HG02938 (cell line): ENCODE measurements around the gene ACMSD.
"Not testable (repeated sequence)": the region's sequence is repeated elsewhere in the genome, so short reads cannot be mapped to it uniquely, and the experiment has no call there.

Experiments
- ATAC-seq: cut with Tn5 transposase; IDR thresholded peaks from one replicate; pipeline ENCODE4 v1.9.1; 2021; ENCODE audit warnings: mild to moderate bottlenecking, moderate library complexity; ENCODE audit not compliant: unreplicated experiment

ACMSD gene

DNA sequence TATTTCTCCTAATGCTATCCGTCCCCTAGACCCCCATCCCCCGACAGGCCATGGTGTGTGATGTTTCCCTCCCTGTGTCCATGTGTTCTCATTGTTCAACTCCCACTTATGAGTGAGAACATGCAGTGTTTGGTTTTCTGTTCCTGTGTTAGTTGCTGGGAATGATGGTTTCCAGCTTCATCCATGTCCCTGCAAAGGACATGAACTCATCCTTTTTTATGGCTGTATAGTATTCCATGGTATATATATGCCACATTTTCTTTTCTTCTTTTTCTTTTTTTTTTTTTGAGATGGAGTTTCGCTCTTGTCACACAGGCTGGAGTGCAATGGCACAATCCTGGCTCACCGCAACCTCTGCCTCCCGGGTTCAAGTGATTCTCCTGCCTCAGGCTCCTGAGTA is 9.2 kb downstream of the ACMSD start:
- not testable (repeated sequence) for ATAC-seq

DNA sequence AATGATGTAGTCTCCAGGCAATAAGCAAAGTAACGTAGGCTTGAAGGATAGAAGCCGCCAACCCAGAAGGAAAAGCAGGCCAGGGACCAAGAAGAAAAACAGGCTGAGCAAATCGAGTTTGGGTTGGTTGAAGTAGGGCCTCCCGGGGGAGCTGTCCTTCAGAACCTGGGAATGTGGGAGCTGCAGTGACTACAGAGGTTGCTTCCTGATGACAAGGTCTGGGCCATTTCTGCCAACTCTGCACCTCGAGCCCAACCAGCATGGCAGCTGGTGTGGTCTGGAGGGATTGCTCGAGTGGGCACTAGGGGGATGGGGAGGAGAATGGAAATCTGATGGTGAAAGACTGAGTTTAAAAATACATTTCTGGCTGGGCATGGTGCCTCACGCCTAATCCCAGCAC is 14.1 kb downstream of the ACMSD start:
- no peak for ATAC-seq

DNA sequence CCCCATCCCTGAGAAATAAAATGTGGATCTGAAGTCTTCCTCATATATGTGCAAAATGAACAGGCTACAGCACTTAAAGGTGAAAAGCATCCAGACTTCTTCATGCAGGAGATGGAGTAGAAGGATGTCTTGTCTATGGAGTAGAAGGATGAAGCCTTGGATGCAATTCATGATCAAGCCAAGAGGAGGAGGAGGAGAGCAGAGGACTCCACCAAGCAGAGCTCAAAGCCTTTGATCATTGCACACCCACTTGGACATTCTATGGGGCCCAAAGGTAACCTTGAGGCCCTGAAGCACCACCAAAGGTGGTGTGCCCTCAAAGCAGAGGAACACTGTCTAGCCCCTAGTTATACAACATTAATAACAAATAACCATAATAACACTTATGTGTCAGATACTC is 17.3 kb downstream of the ACMSD start:
- ATAC-seq = no peak

DNA sequence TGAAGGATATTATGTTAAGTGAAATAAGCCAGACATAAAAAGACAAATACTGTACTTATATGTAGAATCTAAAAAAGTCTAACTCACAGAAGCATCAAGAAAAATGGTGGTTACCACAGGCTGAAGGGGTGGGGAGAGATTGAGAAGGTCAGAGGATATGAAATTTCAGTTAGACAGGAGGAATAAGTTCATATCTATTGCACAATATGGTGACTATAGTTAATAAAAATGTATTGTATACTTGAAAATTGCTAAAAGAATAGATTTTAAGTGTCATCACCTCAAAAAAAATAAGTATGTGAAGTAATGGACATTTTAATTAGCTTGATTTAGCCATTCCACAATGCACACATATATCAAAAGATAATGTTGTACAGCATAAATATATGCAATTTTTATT is 19.8 kb downstream of the ACMSD start:
- no peak for ATAC-seq

DNA sequence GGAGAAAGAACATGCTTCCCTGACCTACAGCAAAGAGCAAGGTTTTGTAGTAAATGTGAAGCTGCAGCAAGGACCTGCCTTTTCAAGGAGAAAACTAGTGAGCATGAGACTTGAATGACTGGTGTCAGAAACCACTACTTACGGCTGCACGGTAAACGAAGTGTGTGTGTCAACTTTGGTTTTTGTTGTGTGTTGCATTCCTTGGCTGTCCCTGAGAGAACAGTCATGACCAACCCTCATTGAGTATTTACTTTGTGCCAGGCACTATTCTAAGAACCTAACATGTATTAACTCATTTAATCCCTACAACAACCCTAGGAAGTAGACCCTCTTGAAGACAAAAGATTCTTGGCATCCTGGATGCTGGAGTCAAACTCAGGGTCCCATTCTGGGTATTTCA is 22.8 kb downstream of the ACMSD start:
- no peak for ATAC-seq

DNA sequence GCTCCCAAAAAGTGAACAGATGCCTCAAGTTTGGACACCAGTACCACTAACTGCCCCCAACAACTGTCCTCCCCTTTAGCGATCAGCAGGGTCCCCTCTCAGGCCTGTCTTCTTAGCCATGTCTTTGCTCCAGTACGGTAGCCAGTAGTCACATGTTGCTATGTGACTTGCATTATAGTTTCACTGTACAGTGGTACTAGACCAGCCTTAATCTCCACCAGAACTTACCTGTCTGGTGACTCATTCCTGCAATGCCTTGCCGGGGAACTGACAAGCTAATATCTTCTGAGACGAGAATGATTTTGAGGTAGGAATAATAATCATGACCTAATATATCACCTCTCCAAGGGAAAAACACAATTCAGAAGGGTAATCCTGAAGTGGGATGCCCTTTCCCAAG is 23.7 kb downstream of the ACMSD start:
- no peak for ATAC-seq

DNA sequence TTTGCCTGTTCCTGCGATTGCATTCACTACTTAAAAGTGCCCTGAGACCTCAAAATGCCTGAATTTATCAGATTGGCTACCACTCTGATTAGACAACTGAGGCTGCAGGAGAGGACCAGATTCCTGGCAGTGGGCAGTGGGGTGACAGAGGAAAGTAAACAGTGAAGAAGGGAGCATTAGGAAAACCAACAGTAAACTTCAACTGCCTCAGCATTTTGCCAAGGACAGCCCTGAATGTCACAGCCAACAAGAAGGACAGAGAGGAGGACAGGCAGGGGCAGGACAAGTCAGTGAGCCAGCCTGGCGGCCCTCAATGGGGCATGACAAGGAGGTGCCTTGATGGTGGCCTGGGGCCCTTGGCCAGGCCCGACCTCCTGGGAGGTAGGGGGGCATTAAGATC is 24.3 kb downstream of the ACMSD start:
- no peak for ATAC-seq

DNA sequence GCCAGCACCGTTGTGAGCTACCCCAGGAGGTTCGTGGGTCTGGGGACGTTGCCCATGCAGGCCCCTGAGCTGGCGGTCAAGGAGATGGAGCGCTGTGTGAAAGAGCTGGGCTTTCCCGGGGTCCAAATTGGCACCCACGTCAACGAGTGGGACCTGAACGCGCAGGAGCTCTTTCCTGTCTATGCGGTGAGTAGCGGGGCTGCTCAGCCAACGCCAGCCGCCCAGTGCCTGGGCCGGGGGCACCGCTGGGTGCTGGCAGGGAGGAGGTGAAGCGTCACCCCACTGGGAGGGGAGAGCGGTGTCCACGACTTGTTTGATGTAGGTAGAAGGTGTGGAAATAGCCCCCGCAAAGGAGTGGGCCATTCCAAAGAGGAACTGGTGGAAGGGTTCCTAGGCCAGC is 25.0 kb downstream of the ACMSD start:
- no peak for ATAC-seq

DNA sequence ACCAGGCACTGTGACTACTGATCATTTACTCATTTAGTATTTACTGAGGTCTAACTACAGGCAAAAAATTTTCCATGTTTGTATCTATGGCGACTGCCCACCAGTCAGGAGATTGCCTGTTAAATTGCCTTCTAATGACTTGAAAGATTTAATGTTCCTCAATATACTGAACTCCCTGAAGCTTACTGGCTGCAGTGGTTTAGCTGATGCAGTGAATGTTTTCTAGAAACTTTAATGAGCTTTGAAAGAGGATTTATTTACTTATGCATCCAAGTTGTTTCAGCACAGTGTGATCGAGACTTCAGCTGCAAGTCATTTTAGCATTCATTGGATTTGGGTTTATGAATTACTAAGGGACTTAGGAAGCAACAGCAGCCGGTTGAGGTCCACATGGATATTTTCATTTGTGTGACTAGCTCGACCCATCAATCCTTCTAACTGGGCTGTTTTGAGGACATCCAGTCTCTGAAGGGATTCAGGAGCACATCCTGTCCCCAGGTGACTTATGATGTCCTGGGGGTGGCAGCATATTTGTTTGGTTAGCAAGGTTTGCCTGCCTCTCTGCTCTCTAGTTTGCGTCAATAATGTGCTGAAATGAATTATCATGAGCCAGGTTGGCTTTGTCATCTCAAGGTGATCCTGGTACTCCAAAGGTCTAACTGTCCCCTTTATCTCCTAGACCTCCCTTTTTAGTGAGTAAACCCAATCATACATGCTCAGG is 26.8 kb downstream of the ACMSD start:
- ATAC-seq = no peak

DNA sequence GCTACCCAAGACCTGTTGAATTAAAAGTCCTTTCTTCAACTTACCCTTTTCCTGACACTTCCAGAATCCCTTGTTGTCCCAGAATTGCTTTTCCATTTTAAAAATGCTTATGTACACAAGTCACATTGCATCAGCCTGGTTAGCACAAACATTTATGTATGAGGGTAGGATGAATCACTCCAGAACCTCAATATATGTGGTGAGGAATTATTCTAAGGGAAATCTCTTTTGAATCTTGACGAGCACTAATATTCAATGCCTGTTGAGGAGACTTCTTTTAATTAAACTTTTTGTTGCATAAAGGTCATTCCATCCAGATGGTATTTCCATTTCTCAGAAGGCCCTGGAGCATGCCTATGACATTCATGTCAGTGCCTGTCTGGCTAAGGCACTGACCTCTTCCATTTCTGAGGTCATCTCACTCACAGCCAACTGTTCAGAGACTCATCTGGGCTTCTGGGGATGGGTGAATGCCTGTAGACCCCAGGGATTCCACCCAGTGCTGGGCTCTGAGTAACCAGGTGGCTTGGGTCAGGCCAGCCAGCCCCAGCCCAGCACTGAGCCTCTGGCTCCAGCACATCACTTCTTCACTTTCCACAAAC is 28.2 kb downstream of the ACMSD start:
- ATAC-seq = no peak

DNA sequence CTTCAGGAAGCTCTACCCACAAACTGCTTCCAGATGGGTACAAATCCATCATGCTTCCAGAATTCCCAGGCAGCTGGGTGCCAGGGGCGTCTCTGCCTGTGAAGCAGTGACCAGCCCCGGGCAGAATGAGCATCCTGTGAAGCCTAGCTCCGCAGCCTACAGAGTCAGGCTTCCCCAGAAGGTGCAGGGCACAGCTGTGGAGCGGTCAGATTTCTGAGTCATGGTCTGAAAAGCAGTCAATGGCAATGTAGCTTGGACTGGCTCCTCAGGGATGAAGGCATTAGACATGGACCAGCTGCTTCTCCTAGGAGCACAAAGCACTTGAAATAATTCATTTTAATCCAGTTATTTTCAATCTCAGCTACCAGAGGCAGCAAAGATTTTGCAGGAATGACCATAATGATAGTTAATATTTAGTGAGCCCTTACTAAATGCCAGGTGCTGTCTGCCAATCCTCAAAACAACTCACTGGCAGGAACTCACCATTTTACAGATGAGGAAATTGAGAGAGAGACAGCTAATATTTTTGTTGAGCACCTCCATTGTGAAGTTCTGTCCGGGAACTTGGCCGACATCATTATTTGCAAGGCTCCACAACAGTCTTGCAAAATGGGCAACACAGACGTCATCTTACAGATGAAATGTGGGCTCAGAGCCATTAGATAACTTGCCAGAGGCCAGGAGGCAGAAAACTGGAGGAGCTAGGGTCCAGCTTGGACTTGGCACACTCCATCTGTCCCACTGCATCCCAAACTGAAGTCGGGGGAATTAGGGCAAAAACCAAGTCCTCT is 31.7 kb downstream of the ACMSD start:
- no peak for ATAC-seq

DNA sequence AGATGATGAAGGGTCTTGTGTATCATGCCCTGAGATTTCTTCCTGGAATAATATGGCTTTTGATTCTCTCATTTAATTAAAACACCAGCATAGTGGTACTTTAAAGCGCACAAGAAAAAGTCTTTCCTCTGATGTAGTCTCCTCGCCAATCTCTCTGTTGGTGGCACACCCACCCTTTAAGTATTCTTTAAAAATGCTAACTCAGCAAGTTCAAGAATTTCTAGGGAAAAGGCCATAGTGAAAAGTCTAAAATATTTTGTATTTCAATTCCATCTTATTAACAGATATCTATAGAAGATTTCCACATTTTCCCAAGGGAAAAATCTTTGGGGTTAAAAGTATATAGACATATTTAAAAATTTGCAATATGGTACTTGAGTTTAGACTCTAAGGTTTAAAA is 34.7 kb downstream of the ACMSD start:
- ATAC-seq = no peak

DNA sequence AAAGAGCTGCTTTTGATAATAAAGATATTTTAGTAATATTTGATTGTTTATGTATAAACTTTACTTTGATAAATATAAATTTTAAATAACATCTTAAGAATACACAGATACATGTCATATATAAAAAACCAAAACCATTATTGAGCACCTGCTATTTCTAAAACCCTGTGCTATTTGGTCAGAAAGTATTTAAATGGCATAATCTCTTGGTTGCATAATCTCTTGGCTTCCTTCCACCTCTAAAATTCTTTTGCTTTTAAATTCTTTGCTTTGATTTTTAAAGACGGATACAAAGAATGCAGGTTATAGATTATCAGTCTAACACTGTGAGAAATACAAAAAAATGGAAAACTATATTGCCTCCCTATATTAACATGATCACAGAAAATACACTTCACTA is 36.9 kb downstream of the ACMSD start:
- no peak for ATAC-seq

DNA sequence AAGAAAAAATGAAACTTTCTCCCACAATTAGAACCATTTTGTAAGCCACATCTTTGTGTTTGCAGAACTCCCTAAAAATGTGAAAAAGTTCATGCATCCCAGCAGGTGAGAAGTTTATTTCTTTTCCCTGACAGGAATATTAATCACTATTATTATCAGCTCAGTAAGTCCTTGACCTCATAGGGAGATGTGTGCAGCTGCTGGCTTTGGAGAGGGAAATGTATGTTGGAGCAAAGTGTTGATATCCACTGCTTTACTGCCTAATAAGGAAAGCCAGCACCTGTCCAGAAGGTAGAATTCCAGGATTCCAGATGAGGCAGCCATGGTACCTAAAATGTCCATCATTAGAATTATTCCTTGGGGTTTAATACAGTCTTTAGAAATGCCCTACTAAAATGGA is 44.4 kb downstream of the ACMSD start:
- ATAC-seq = no peak

DNA sequence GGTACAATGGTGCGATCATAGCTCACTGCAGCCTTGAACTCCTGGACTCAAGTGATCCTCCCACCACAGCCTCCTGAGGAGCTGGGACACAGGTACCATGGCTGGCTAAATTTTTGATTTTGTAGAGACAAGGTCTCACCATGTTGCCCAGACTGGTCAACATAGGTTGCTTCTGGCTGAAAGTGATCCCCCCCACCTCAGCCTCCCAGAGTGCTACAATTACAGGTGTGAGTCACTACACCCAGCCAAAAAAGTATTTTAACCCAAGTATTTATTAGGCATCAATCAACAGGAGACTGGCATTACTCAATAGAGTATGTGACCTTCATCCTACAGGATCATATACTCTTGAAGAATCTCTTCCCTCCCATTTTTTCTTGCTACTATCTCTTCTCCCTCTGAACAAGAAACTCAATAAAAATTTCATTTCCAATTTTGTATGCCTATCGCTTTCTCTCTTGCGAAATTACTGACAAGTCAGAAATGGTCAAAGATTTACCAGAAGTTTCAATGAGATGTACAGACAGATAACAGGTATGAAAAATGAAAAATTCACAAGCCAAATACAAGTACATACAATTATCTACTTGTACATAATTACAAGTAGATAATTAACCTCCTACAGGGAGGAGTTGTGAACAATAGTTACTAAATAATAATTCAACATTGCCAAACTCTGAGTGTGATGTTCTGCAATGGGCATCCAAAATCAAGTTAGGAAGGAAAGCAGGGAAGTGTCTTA is 45.3 kb downstream of the ACMSD start:
- no peak for ATAC-seq

DNA sequence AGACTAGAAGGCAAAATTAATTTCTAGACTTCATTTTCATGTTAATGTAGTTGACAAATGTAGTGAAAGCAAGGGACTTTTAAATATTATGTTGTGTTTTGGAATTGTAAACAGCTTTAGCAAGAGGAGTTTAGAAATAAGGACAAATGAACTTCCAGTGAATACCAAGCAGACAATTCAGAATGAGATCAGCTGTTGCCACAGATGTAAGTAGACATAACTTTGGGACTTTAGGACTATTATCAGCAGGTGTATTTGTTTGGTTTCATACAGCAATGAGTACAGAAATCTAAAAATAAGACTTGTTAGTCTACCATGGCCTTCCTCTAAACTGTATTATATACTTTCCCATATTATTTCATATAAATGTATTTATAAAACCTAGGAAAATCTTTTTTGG is 46.0 kb downstream of the ACMSD start:
- ATAC-seq = no peak

DNA sequence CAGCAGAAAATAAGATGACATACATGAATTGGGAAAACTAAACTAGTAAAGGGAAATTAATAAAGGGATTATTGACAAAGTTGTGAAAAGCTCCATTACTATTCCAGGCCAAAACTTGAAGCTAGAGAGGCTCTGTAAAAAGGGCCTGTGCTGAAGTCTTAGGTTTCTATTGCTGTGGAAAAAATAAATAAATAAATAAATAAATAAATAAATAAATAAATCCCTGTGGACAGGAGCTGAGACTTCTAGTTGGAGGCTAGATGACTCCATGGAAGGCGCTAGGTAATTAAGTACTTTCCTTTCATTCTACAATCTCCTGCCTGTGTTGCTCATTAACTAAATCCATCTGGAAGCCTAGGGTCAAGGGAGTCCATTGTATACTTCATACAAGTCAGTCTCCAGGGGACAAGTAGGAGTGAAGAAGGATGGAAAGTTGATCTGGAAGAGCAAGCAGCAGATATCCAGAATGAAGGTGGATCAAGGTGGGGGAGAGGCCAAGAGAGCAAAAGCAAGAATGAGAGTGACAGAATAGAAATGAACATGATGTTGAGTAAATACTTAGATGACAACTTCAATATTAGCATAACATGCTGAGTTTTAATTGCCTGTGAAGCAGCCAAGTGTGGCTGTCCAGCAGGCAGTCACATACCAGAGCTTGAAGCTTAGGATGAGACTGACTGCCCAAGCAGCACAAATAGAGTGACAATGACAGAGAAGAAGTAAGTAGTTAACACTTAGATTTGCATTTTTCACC is 54.0 kb downstream of the ACMSD start:
- ATAC-seq = no peak

DNA sequence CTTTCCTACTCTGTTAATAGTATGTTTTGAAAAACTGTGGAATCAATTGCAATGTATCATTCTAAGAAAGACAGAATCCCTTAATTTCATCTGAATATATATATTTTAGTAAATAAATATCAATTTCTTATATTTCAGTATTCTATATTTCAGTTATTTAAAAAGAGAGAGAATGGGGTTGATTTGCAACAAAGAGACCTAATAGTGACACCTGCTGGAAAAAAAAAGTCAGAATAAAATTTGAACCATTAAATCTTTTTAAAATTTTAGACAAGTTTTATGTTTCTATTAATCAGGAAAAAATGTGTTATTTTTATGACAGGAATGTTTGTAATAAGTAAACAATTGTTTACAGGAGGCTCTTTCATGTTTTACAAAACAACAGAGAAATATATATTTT is 59.5 kb downstream of the ACMSD start:
- ATAC-seq = no peak

DNA sequence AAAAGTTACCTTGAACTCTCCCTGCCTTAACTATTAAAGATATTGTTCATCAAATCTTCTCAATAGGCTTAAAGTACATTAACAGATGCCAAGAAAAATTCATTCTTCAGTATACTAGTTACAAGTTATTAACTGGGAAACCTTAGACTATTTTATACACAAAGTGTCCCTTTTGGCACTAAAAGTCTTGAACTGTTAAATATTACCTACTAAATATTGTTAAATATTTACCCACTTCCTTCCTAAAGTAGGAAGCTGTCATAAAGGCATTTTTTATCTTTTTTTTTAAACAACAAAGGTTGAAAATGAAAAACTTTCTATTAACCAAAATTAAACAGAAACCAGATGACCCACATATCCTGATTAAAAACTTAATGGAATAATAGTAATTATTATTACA is 60.8 kb downstream of the ACMSD start:
- ATAC-seq = no peak

DNA sequence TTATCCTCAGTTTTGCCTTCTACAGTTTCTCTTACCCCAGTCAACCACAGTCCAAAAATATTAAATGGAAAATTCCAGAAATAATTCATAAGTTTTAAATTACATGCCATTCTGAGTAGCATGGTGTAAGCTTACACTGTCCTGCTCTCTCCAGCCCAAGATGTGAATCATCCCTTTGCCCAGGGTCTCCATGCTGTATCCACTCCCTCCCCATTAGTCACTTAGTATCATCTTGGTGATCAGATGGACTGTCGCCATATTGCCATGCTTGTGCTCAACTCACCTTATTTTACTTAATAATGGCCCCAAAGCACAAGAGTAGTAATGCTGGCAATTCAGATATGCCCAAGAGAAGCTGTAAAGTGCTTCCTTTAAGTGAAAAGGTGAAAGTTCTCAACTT is 61.7 kb downstream of the ACMSD start:
- no peak for ATAC-seq

DNA sequence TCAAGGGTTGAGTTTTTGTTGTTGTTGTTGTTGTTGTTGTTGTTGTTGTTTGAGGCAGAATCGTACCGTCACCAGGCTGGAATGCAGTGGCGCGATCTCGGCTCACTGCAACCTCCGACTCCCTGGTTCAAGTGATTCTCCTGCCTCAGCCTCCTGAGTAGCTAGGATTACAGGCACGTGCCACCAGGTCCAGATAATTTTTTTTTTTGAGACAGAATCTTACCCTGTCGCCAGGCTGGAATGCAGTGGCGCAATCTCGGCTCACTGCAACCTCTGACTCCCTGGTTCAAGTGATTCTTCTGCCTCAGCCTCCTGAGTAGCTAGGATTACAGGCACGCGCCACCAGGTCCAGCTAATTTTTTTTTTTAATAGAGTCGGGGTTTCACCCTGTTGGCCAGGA is 65.3 kb downstream of the ACMSD start:
- ATAC-seq = not testable (repeated sequence)
